ENCODE data around the gene FANCD2OS. TPM values are rescaled to one million over a fixed set of nuclear protein-coding genes. Genes with fewer than 3 reads are reported as not detected.

Gene FANCD2OS
- total RNA-seq, 4 donors from 2014 or later, result not detected

- Histone ChIP-seq H3K4me3 (peak overlapping the region; percentile 74 to 88 (median 75)), H3K27me3 (no peaks in the 10 kb centered on the region), H3K4me1 (peaks cover 6 to 23% (median 16%) of the 10 kb centered on the region in 4 donors), H3K36me3 (no peaks in the 10 kb centered on the region), H3K9me3 (no peaks in the 10 kb centered on the region), H3K27ac (peak overlapping the region; percentile 82 to 87 (median 86))
- TF ChIP-seq POLR2AphosphoS5 (IDR thresholded peaks at IDR 0.05) (no peak), POLR2A (IDR thresholded peaks at IDR 0.05) (no peak), EP300 (IDR thresholded peaks at IDR 0.05; ENCODE audit: low read depth) (no peak)
- TF ChIP-seq, protein P1, sequence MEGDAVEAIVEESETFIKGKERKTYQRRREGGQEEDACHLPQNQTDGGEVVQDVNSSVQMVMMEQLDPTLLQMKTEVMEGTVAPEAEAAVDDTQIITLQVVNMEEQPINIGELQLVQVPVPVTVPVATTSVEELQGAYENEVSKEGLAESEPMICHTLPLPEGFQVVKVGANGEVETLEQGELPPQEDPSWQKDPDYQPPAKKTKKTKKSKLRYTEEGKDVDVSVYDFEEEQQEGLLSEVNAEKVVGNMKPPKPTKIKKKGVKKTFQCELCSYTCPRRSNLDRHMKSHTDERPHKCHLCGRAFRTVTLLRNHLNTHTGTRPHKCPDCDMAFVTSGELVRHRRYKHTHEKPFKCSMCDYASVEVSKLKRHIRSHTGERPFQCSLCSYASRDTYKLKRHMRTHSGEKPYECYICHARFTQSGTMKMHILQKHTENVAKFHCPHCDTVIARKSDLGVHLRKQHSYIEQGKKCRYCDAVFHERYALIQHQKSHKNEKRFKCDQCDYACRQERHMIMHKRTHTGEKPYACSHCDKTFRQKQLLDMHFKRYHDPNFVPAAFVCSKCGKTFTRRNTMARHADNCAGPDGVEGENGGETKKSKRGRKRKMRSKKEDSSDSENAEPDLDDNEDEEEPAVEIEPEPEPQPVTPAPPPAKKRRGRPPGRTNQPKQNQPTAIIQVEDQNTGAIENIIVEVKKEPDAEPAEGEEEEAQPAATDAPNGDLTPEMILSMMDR (IDR thresholded peaks at IDR 0.05), result no peak
- intact Hi-C loops (cut with DNase I; ENCODE audit: low total_unique reads), result no loop called here
- no peak for DNase-seq
- 0% methylated on average over 4 to 10 of the region's 10 CpGs for WGBS, 2 donors (ENCODE audit: low coverage in 1 of 2)
- in situ Hi-C loops (cut with MboI; ENCODE audit: low pct_ligation_motif_present in 1 of 4, low pct_unique_long_range_greater_than_20kb in 1 of 4, low sequenced_read_pairs in 3 of 4), result no loop called here
These were observed 8.0 kb upstream of the FANCD2OS start for GRCh38 chr3:10116138-10116460.

DNA sequence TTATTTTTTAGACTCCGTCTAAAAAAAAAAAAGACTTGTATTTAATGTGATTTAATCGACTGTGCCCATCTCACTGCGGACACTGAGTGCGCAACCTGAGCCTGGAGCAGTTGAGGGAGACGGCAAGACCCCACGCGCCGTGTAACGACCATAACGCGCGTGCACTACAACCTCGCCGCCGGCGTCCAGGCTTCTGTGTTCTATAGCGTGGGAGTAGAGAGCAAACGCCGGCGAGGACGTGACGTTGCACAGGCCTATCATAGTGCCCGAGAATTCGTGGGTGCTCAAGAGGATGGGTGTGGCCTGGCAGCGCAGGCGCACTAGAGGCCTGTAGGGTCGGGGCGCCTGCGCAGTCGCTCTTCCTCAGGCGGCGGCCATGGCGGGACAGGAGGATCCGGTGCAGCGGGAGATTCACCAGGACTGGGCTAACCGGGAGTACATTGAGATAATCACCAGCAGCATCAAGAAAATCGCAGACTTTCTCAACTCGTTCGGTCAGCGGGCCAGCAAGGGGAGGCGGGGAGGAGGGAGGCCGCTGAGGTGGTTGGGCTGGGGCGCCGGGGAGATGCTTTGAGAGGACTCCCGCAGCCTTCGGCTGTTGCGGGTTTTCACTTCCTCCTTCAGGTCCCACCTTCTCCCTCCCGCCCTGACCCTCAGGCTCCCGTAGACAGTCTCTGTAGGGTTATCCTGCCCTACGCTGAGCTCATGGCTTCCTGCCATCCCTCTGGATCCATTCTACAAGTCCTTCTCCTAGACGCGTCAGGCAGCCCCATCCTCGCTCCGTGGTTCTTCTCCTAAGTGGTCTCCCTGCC lies 7.5 kb upstream of the FANCD2OS start, which contains the start of gene BRK1:
Gene BRK1 (plus strand): TSS at position 350 of the 812 bp plus-strand sequence. CDS start 27 bp downstream, at position 377.
- intact Hi-C loops (cut with DNase I; ENCODE audit: low total_unique reads), result no loop called here
- in situ Hi-C loops (cut with MboI; ENCODE audit: low pct_ligation_motif_present in 1 of 4, low pct_unique_long_range_greater_than_20kb in 1 of 4, low sequenced_read_pairs in 3 of 4), result no loop called here
- Histone ChIP-seq H3K9me3 (no peaks in the 10 kb centered on the region), H3K27me3 (no peaks in the 10 kb centered on the region), H3K27ac (peak within 1 kb of the TSS; percentile 82 to 87 (median 86)), H3K36me3 (no peaks in the 10 kb centered on the region), H3K4me3 (peak within 1 kb of the TSS; percentile 74 to 88 (median 75)), H3K4me1 (peaks cover 6 to 23% (median 16%) of the 10 kb centered on the region in 4 donors)
- TF ChIP-seq POLR2A (IDR thresholded peaks at IDR 0.05), result peak; percentile 88
- TF ChIP-seq, protein P1 (IDR thresholded peaks at IDR 0.05), result peak in 1 of 5 experiments; percentile 7
- TF ChIP-seq EP300 (IDR thresholded peaks at IDR 0.05; ENCODE audit: low read depth), result no peak
- TF ChIP-seq POLR2AphosphoS5 (IDR thresholded peaks at IDR 0.05), result peak; percentile 95 to 96 (median 96)
- WGBS, 2 donors (ENCODE audit: low coverage in 1 of 2), result 1% methylated on average over 8 to 50 of the region's 54 CpGs
- DNase-seq, result peak; percentile 95

DNA sequence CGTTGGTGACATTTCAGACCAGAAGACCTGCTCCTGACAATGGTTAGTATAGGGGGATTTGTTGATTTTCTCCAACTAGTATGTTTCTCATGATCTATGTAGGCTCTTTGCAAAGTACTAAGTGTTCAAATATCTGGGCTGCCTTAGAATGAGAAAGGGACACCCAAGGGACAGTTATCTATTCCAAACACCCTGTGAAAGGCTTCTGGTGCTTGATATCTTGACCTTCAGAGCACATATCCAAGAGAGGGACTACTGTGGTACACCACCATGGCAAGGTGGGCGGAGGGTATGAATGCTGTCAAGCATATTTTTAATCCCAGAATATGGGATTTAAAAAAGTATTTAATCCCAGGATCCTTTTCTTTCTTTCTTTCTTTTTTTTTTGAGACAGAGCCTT lies 1.1 kb downstream of the FANCD2OS start:
- 87 to 100% methylated on average over 1 to 2 of the region's 2 CpGs for WGBS, 2 donors (ENCODE audit: low coverage in 1 of 2)
- TF ChIP-seq POLR2A (IDR thresholded peaks at IDR 0.05) (no peak), POLR2AphosphoS5 (IDR thresholded peaks at IDR 0.05) (no peak), EP300 (IDR thresholded peaks at IDR 0.05; ENCODE audit: low read depth) (no peak)
- TF ChIP-seq, protein P1 (IDR thresholded peaks at IDR 0.05), result no peak
- H3K9me3 ChIP-seq, result no peaks in the 10 kb centered on the region
- in situ Hi-C loops (cut with MboI; ENCODE audit: low pct_ligation_motif_present in 1 of 4, low pct_unique_long_range_greater_than_20kb in 1 of 4, low sequenced_read_pairs in 3 of 4) (no loop called here), intact Hi-C loops (cut with DNase I; ENCODE audit: low total_unique reads) (no loop called here)
- no peaks in the 10 kb centered on the region for H3K36me3 ChIP-seq
- H3K4me1 ChIP-seq, result no peaks in the 10 kb centered on the region
- H3K4me3 ChIP-seq, result no peak overlapping the region
- H3K27me3 ChIP-seq, result no peaks in the 10 kb centered on the region
- no peak for DNase-seq
- H3K27ac ChIP-seq, result no peak overlapping the region

- TF ChIP-seq, protein P1 (IDR thresholded peaks at IDR 0.05), result no peak
- no peak for TF ChIP-seq EP300 (IDR thresholded peaks at IDR 0.05; ENCODE audit: low read depth)
- no peak for TF ChIP-seq POLR2AphosphoS5 (IDR thresholded peaks at IDR 0.05)
- no peak for TF ChIP-seq POLR2A (IDR thresholded peaks at IDR 0.05)
- Histone ChIP-seq H3K27ac (no peak overlapping the region), H3K4me1 (no peaks in the 10 kb centered on the region), H3K9me3 (no peaks in the 10 kb centered on the region), H3K4me3 (no peak overlapping the region), H3K36me3 (no peaks in the 10 kb centered on the region), H3K27me3 (no peaks in the 10 kb centered on the region)
- in situ Hi-C loops (cut with MboI; ENCODE audit: low pct_ligation_motif_present in 1 of 4, low pct_unique_long_range_greater_than_20kb in 1 of 4, low sequenced_read_pairs in 3 of 4) (no loop called here), intact Hi-C loops (cut with DNase I; ENCODE audit: low total_unique reads) (no loop called here)
- DNase-seq, result no peak
- 93 to 97% methylated on average over 3 to 5 of the region's 5 CpGs for WGBS, 2 donors (ENCODE audit: low coverage in 1 of 2)
These were observed 9.0 kb downstream of the FANCD2OS start for GRCh38 chr3:10099041-10099440.

Measured in transverse colon (tissue), 4 donors.